Parathyroid adenoma (tissue), 2 donors: ENCODE measurements around the gene GOLGA6L7.

Experiments used
- H2AFZ ChIP-seq: fragments of 300-600 bp; sonication (generic); one replicate; pipeline ENCODE4 v1.7.0; 2017; ENCODE audit warnings: antibody characterized with exemption, mild to moderate bottlenecking
- H3K27ac ChIP-seq: fragments of 300-600 bp; sonication (generic); one replicate; pipeline ENCODE4 v1.7.0; 2017
- H3K27me3 ChIP-seq: fragments of 300-600 bp; sonication (generic); one replicate; pipeline ENCODE4 v1.7.0; 2017; ENCODE audit warnings: low read length; ENCODE audit not compliant: control insufficient read depth, insufficient read depth
- H3K36me3 ChIP-seq: fragments of 300-600 bp; sonication (generic); one replicate; pipeline ENCODE4 v1.7.0; 2017; ENCODE audit warnings: low read length; ENCODE audit not compliant: control insufficient read depth, insufficient read depth
- H3K4me1 ChIP-seq: fragments of 300-600 bp; sonication (generic); one replicate; pipeline ENCODE4 v1.7.0; 2017; ENCODE audit warnings: control low read depth
- H3K4me2 ChIP-seq: fragments of 300-600 bp; sonication (generic); one replicate; pipeline ENCODE4 v1.7.0; 2017; ENCODE audit warnings: low read length
- H3K4me3 ChIP-seq: fragments of 300-600 bp; sonication (generic); one replicate; pipeline ENCODE4 v1.7.0; 2017; ENCODE audit warnings: low read depth, low read length
- H3K79me2 ChIP-seq: fragments of 300-600 bp; sonication (generic); one replicate; pipeline ENCODE4 v1.7.0; 2017; ENCODE audit warnings: control low read depth
- H3K9ac ChIP-seq: fragments of 300-600 bp; sonication (generic); one replicate; pipeline ENCODE4 v1.7.0; 2017; ENCODE audit warnings: mild to moderate bottlenecking
- H3K9me3 ChIP-seq: fragments of 300-600 bp; sonication (generic); one replicate; pipeline ENCODE4 v1.7.0; 2017; ENCODE audit warnings: low read length; ENCODE audit not compliant: control insufficient read depth
- TF ChIP-seq, protein P1 (sequence below): fragments of 300-600 bp; sonication (generic); IDR thresholded peaks from one replicate; pipeline ENCODE4 v1.7.0; 2017; ENCODE audit warnings: antibody characterized with exemption, mild to moderate bottlenecking
- donor health status: primary hyperparathyroidism.

The GOLGA6L7 gene

DNA sequence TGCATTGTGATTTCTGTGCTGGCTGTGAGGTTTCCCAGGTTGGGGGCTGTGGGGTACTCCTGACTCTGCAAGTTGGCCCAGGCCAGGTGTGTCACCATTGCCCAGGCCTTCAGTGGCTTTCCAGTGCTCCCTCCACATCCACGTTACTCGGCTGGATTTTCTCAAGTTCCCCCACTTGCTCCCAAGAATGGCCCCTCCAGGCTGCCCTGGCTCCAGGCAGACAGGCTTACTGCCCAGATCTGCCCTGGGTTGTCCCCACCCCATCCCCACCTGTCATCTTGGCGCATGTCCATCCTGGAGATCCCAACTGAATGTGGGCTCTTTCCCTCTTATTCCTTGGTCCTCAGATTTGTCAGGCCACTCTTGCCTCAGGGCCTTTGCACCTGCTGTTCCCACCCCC, 40.9 kb upstream of the GOLGA6L7 start:
- Histone ChIP-seq H3K4me1 (no peaks in the 10 kb centered on the region), H3K36me3 (no peaks in the 10 kb centered on the region), H3K27me3 (no peaks in the 10 kb centered on the region), H3K27ac (no peak overlapping the region), H3K9ac (no peak overlapping the region), H2AFZ (no peak overlapping the region), H3K79me2 (no peaks in the 10 kb centered on the region), H3K9me3 (no peaks in the 10 kb centered on the region), H3K4me3 (no peak overlapping the region), H3K4me2 (no peak overlapping the region)
- TF ChIP-seq, protein P1, sequence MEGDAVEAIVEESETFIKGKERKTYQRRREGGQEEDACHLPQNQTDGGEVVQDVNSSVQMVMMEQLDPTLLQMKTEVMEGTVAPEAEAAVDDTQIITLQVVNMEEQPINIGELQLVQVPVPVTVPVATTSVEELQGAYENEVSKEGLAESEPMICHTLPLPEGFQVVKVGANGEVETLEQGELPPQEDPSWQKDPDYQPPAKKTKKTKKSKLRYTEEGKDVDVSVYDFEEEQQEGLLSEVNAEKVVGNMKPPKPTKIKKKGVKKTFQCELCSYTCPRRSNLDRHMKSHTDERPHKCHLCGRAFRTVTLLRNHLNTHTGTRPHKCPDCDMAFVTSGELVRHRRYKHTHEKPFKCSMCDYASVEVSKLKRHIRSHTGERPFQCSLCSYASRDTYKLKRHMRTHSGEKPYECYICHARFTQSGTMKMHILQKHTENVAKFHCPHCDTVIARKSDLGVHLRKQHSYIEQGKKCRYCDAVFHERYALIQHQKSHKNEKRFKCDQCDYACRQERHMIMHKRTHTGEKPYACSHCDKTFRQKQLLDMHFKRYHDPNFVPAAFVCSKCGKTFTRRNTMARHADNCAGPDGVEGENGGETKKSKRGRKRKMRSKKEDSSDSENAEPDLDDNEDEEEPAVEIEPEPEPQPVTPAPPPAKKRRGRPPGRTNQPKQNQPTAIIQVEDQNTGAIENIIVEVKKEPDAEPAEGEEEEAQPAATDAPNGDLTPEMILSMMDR = no peak

GRCh38 chr15:28888900-28889299, 40.5 kb upstream of the GOLGA6L7 start:
- no peaks in the 10 kb centered on the region for H3K4me1 ChIP-seq
- H2AFZ ChIP-seq = no peak overlapping the region
- no peak overlapping the region for H3K4me3 ChIP-seq
- no peak overlapping the region for H3K4me2 ChIP-seq
- no peaks in the 10 kb centered on the region for H3K9me3 ChIP-seq
- H3K79me2 ChIP-seq = no peaks in the 10 kb centered on the region
- no peak overlapping the region for H3K27ac ChIP-seq
- H3K9ac ChIP-seq = no peak overlapping the region
- no peaks in the 10 kb centered on the region for H3K36me3 ChIP-seq
- H3K27me3 ChIP-seq = no peaks in the 10 kb centered on the region
- TF ChIP-seq, protein P1 = no peak

DNA sequence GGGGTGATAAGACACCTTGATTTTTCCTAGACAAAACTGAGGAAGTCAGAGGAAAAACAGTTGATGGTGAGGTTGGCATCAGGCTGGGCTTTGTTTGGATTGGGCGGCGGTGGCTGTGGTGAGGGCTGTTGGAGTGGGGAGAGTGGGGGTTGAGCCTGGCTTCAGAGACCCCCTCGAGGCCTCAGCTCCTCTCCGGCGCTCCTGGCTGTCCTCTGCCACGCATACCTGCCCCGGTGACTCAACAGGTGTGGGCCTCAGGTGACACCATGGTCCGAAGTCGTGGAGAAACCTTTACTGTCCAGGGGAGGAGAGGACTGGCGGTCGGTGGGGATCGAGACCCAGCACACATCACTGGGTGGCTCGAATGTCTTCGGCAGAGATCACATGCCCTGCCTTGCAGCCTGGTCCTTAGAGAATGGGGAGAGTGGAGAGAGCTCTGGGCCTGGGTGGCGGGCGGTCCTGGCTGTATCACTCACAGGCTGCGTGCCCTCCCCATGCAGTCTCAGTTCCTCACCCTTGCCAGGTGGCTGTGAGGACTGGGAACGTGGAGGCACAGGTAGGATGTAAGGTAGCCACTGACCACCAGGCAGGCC, 40.0 kb upstream of the GOLGA6L7 start:
- H3K4me1 ChIP-seq = no peaks in the 10 kb centered on the region
- no peaks in the 10 kb centered on the region for H3K36me3 ChIP-seq
- no peak overlapping the region for H2AFZ ChIP-seq
- no peak overlapping the region for H3K9ac ChIP-seq
- H3K4me3 ChIP-seq = no peak overlapping the region
- no peaks in the 10 kb centered on the region for H3K27me3 ChIP-seq
- no peaks in the 10 kb centered on the region for H3K79me2 ChIP-seq
- no peak overlapping the region for H3K27ac ChIP-seq
- H3K9me3 ChIP-seq = no peaks in the 10 kb centered on the region
- H3K4me2 ChIP-seq = no peak overlapping the region
- TF ChIP-seq, protein P1 = no peak

- no peaks in the 10 kb centered on the region for H3K9me3 ChIP-seq
- H2AFZ ChIP-seq = no peak overlapping the region
- H3K9ac ChIP-seq = no peak overlapping the region
- H3K4me3 ChIP-seq = no peak overlapping the region
- H3K4me1 ChIP-seq = no peaks in the 10 kb centered on the region
- H3K36me3 ChIP-seq = no peaks in the 10 kb centered on the region
- no peaks in the 10 kb centered on the region for H3K79me2 ChIP-seq
- H3K27ac ChIP-seq = no peak overlapping the region
- TF ChIP-seq, protein P1 = no peak
- H3K27me3 ChIP-seq = no peaks in the 10 kb centered on the region
- peak overlapping the region; percentile 67 for H3K4me2 ChIP-seq
These were observed 39.1 kb upstream of the GOLGA6L7 start for GRCh38 chr15:28887339-28888174.
